K562 (cell line): ENCODE data around the gene CARS2. TPM values are rescaled to one million over a fixed set of nuclear protein-coding genes. Genes with fewer than 3 reads are reported as not detected.

Experiments used
- ARNT ChIP-seq, 2 experiments: fragments of 450-650 bp; IDR thresholded peaks; 2 replicates each; pipeline ENCODE4 v1.6.1; 2016; ENCODE audit warnings: mild to moderate bottlenecking in 1 of 2
- ATF6 ChIP-seq: sonication (generic); formaldehyde crosslinking; IDR thresholded peaks from 2 replicates; pipeline ENCODE4 v1.4.0; 2020; ENCODE audit warnings: mild to moderate bottlenecking, missing genetic modification reagents
- CEBPB ChIP-seq: fragments of 450-650 bp; IDR thresholded peaks from 2 replicates; pipeline ENCODE4 v1.6.1; 2016; ENCODE audit warnings: missing genetic modification characterization, missing compliant biosample characterization
- CHD1 ChIP-seq: fragments of 200-600 bp; sonication (generic); IDR thresholded peaks from one replicate; pipeline ENCODE4 v1.6.1; 2012; ENCODE audit warnings: mild to moderate bottlenecking, moderate library complexity, low read length, inconsistent platforms
- DPF2 ChIP-seq: fragments of 450-650 bp; IDR thresholded peaks from 2 replicates; pipeline ENCODE4 v1.6.1; 2016
- IRF1 ChIP-seq: sonication (generic); formaldehyde crosslinking; IDR thresholded peaks from 2 replicates; pipeline ENCODE4 v1.8.0; 2022; ENCODE audit warnings: missing genetic modification reagents, mild to moderate bottlenecking, borderline replicate concordance
- KDM2B ChIP-seq: fragments of 250-450 bp; sonication (Bioruptor Pico); IDR thresholded peaks from 2 replicates; pipeline ENCODE4 v1.8.0; 2021; ENCODE audit warnings: mild to moderate bottlenecking, moderate library complexity
- MCM5 ChIP-seq: fragments of 450-650 bp; IDR thresholded peaks from 2 replicates; pipeline ENCODE4 v1.6.1; 2016; ENCODE audit warnings: low read depth
- MLLT1 ChIP-seq, 2 experiments: fragments of 450-650 bp; IDR thresholded peaks; 2 replicates each; pipeline ENCODE4 v1.6.1; 2016
- NFXL1 ChIP-seq: fragments of 450-650 bp; formaldehyde crosslinking; IDR thresholded peaks from 2 replicates; pipeline ENCODE4 v1.4.0; 2021; ENCODE audit warnings: mild to moderate bottlenecking
- NR4A1 ChIP-seq, 2 experiments: fragments of 250-450 bp in 1 of 2; fragments of 450-650 bp in 1 of 2; sonication (Bioruptor Pico) in 1 of 2; IDR thresholded peaks; 2 replicates each; pipeline versions ENCODE4 v1.4.0 to v1.6.1; 2016 to 2020; ENCODE audit warnings: mild to moderate bottlenecking in 2 of 2, missing compliant biosample characterization in 1 of 2, missing genetic modification characterization in 1 of 2, moderate library complexity in 1 of 2
- PRMT5 ChIP-seq: sonication (generic); formaldehyde crosslinking; IDR thresholded peaks from 2 replicates; pipeline ENCODE4 v1.5.0; 2020; ENCODE audit warnings: missing genetic modification reagents
- RAD51 ChIP-seq: fragments of 450-650 bp; IDR thresholded peaks from 2 replicates; pipeline ENCODE4 v1.7.1; 2016; ENCODE audit warnings: low read depth, mild to moderate bottlenecking, borderline replicate concordance
- TEAD4 ChIP-seq, 2 experiments: sonication (generic) in 1 of 2; formaldehyde crosslinking in 1 of 2; IDR thresholded peaks; 2 replicates each; pipeline versions ENCODE4 v1.6.1 to v1.8.0; 2012 to 2022; ENCODE audit warnings: borderline replicate concordance in 1 of 2, inconsistent platforms in 1 of 2, low read length in 1 of 2, mild to moderate bottlenecking in 1 of 2, missing genetic modification reagents in 1 of 2
- THRB ChIP-seq: fragments of 450-650 bp; formaldehyde crosslinking; conservative IDR thresholded peaks from 2 replicates; pipeline ENCODE4 v1.4.0; 2022; ENCODE audit warnings: mild to moderate bottlenecking, missing genetic modification characterization
- ZBTB7A ChIP-seq: IDR thresholded peaks from 2 replicates; pipeline ENCODE4 v1.6.1; 2011; ENCODE audit warnings: low read depth, mild to moderate bottlenecking, low read length, moderate library complexity, borderline replicate concordance; ENCODE audit not compliant: control insufficient read depth
- polyA plus RNA-seq, 8 experiments: library from polyadenylated mRNA; depleted of rRNA in 4 of 8; stranded (reverse) in 5 of 8; unstranded in 3 of 8; fragments of >200 nt; fragmentation: Nextera tagmentation in 2 of 8; fragmentation: Illumina TruSeq in 1 of 8; extraction: Ambion mirVana in 2 of 8; extraction: Trizol in 1 of 8; gene quantifications; 2 replicates each; pipeline versions ENCODE4 v1.2.1 to v1.2.3, GENCODE V29; 2011 to 2014; ENCODE audit warnings: inconsistent platforms in 1 of 8, missing spikeins in 1 of 8
- total RNA-seq, 7 experiments: library from RNA; depleted of rRNA in 6 of 7; stranded (reverse); fragments of >200 nt in 6 of 7; fragmentation: Illumina TruSeq in 2 of 7; extraction: Trizol in 2 of 7; gene quantifications; 2 replicates each; pipeline versions ENCODE4 v1.2.1 to v1.2.3, GENCODE V29; 2011 to 2021; ENCODE audit warnings: low replicate concordance in 1 of 7
- TF ChIP-seq, protein P1 (sequence below): fragments of 250-450 bp; sonication (Bioruptor Pico); IDR thresholded peaks from 2 replicates; pipeline ENCODE4 v1.4.0; 2020; ENCODE audit warnings: mild to moderate bottlenecking
- TF ChIP-seq, protein P2 (sequence below), 2 experiments: fragments of 450-650 bp; conservative IDR thresholded peaks; 2 replicates each; pipeline ENCODE4 v1.6.1; 2017; ENCODE audit warnings: mild to moderate bottlenecking in 2 of 2, moderate library complexity in 2 of 2

CARS2 gene
- total and polyA plus RNA-seq, 9 of the 15 experiments (the other 6 are each of a cell fraction or from before 2014, with no cell fraction given): 1.7 to 37.4 (median 30.5) TPM

GRCh38 chr13:110715395-110716246 lies 9.7 kb upstream of the CARS2 start (continued):
- TF ChIP-seq CEBPB (tag) (no peak), MCM5 (no peak), NFXL1 (CRISPR knock-in tag) (no peak), DPF2 (no peak), THRB (CRISPR knock-in tag) (no peak), IRF1 (CRISPR knock-in tag) (no peak), ATF6 (no peak), RAD51 (no peak), ZBTB7A (no peak), KDM2B (CRISPR knock-in tag) (no peak), PRMT5 (CRISPR knock-in tag) (no peak), TEAD4 (IDR thresholded peaks at IDR 0.05; ENCODE audit: low read length) (peak; percentile 59), TEAD4 (CRISPR knock-in tag; IDR thresholded peaks at IDR 0.05; ENCODE audit: borderline replicate concordance) (no peak), ARNT (IDR thresholded peaks at IDR 0.05) (no peak), CHD1 (no peak), NR4A1 (CRISPR knock-in tag; IDR thresholded peaks at IDR 0.05) (no peak), NR4A1 (tag; IDR thresholded peaks at IDR 0.05) (no peak), MLLT1 (IDR thresholded peaks at IDR 0.05) (no peak)
- TF ChIP-seq, protein P1, sequence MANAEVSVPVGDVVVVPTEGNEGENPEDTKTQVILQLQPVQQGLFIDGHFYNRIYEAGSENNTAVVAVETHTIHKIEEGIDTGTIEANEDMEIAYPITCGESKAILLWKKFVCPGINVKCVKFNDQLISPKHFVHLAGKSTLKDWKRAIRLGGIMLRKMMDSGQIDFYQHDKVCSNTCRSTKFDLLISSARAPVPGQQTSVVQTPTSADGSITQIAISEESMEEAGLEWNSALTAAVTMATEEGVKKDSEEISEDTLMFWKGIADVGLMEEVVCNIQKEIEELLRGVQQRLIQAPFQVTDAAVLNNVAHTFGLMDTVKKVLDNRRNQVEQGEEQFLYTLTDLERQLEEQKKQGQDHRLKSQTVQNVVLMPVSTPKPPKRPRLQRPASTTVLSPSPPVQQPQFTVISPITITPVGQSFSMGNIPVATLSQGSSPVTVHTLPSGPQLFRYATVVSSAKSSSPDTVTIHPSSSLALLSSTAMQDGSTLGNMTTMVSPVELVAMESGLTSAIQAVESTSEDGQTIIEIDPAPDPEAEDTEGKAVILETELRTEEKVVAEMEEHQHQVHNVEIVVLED (CRISPR knock-in tag): no peak
- TF ChIP-seq, protein P2, sequence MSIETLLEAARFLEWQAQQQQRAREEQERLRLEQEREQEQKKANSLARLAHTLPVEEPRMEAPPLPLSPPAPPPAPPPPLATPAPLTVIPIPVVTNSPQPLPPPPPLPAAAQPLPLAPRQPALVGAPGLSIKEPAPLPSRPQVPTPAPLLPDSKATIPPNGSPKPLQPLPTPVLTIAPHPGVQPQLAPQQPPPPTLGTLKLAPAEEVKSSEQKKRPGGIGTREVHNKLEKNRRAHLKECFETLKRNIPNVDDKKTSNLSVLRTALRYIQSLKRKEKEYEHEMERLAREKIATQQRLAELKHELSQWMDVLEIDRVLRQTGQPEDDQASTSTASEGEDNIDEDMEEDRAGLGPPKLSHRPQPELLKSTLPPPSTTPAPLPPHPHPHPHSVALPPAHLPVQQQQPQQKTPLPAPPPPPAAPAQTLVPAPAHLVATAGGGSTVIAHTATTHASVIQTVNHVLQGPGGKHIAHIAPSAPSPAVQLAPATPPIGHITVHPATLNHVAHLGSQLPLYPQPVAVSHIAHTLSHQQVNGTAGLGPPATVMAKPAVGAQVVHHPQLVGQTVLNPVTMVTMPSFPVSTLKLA (conservative IDR thresholded peaks at IDR 0.05): peak; percentile 62 to 77
